SK-N-SH treated with all-trans-retinoic acid at 6 μM for 48 hours (cell line): ENCODE measurements around the gene SARDH.
"Not testable (repeated sequence)": the region's sequence is repeated elsewhere in the genome, so short reads cannot be mapped to it uniquely, and the experiment has no call there.

ENCODE experiments used
- ATAC-seq: fragments of 200-7000 bp; cut with Tn5 transposase; 3 replicates; pipeline ENCODE4 v1.9.1; 2020; ENCODE audit warnings: mild to moderate bottlenecking, moderate library complexity
- ARNTL ChIP-seq: fragments of 450-650 bp; formaldehyde crosslinking; IDR thresholded peaks from 2 replicates; pipeline ENCODE4 v1.5.0; 2020; ENCODE audit warnings: low read depth, mild to moderate bottlenecking, moderate library complexity, borderline replicate concordance
- BACH2 ChIP-seq: fragments of 250-450 bp; sonication (Bioruptor Pico); IDR thresholded peaks from 2 replicates; pipeline ENCODE4 v1.9.0; 2021; ENCODE audit warnings: mild to moderate bottlenecking, borderline replicate concordance
- CREB5 ChIP-seq: fragments of 250-450 bp; sonication (Bioruptor Pico); IDR thresholded peaks from 2 replicates; pipeline ENCODE4 v1.5.1; 2020; ENCODE audit warnings: low read depth, mild to moderate bottlenecking, moderate library complexity
- CSDC2 ChIP-seq: fragments of 250-450 bp; sonication (Bioruptor Pico); IDR thresholded peaks from 2 replicates; pipeline ENCODE4 v1.5.0; 2020; ENCODE audit warnings: mild to moderate bottlenecking, moderate library complexity
- CSRNP3 ChIP-seq: fragments of 250-450 bp; sonication (Bioruptor Pico); IDR thresholded peaks from 2 replicates; pipeline ENCODE4 v1.5.1; 2021; ENCODE audit warnings: mild to moderate bottlenecking, moderate library complexity
- ESRRG ChIP-seq: fragments of 250-450 bp; sonication (Bioruptor Pico); IDR thresholded peaks from 2 replicates; pipeline ENCODE4 v1.6.1; 2021; ENCODE audit warnings: mild to moderate bottlenecking
- GLIS3 ChIP-seq: fragments of 250-450 bp; sonication (Bioruptor Pico); IDR thresholded peaks from 2 replicates; pipeline ENCODE4 v1.5.0; 2020; ENCODE audit warnings: mild to moderate bottlenecking, moderate library complexity
- ISL1 ChIP-seq: fragments of 250-450 bp; sonication (Bioruptor Pico); IDR thresholded peaks from 2 replicates; pipeline ENCODE4 v2.1.2; 2022; ENCODE audit warnings: mild to moderate bottlenecking, moderate library complexity
- OSR1 ChIP-seq: fragments of 250-450 bp; sonication (Bioruptor Pico); IDR thresholded peaks from 2 replicates; pipeline ENCODE4 v1.8.0; 2022; ENCODE audit warnings: moderate library complexity, mild to moderate bottlenecking, inconsistent platforms
- PATZ1 ChIP-seq: fragments of 250-450 bp; sonication (Bioruptor Pico); IDR thresholded peaks from 2 replicates; pipeline ENCODE4 v1.8.0; 2020; ENCODE audit warnings: mild to moderate bottlenecking, moderate library complexity, borderline replicate concordance
- POU6F1 ChIP-seq: fragments of 250-450 bp; sonication (Bioruptor Pico); IDR thresholded peaks from 2 replicates; pipeline ENCODE4 v1.8.0; 2021; ENCODE audit warnings: low read depth, mild to moderate bottlenecking, moderate library complexity, borderline replicate concordance
- PPARA ChIP-seq: fragments of 250-450 bp; sonication (Bioruptor Pico); IDR thresholded peaks from 2 replicates; pipeline ENCODE4 v1.5.0; 2020; ENCODE audit warnings: mild to moderate bottlenecking, borderline replicate concordance
- RARB ChIP-seq: fragments of 250-450 bp; sonication (Bioruptor Pico); IDR thresholded peaks from 2 replicates; pipeline ENCODE4 v1.8.0; 2021; ENCODE audit warnings: mild to moderate bottlenecking, moderate library complexity
- SNAI2 ChIP-seq: fragments of 250-450 bp; sonication (Bioruptor Pico); IDR thresholded peaks from 2 replicates; pipeline ENCODE4 v1.5.0; 2020; ENCODE audit warnings: mild to moderate bottlenecking, moderate library complexity
- TCF4 ChIP-seq: fragments of 250-450 bp; sonication (Bioruptor Pico); IDR thresholded peaks from 2 replicates; pipeline ENCODE4 v1.8.0; 2021; ENCODE audit warnings: mild to moderate bottlenecking, moderate library complexity, borderline replicate concordance
- TOX ChIP-seq: fragments of 250-450 bp; sonication (Bioruptor Pico); IDR thresholded peaks from 2 replicates; pipeline ENCODE4 v1.8.0; 2021; ENCODE audit warnings: mild to moderate bottlenecking, moderate library complexity, borderline replicate concordance
- TSHZ2 ChIP-seq: fragments of 250-450 bp; sonication (Bioruptor Pico); IDR thresholded peaks from 2 replicates; pipeline ENCODE4 v1.5.0; 2020; ENCODE audit warnings: mild to moderate bottlenecking, moderate library complexity
- ZFP3 ChIP-seq: fragments of 250-450 bp; sonication (Bioruptor Pico); IDR thresholded peaks from 2 replicates; pipeline ENCODE4 v1.5.0; 2020; ENCODE audit warnings: mild to moderate bottlenecking, moderate library complexity
- ZFP30 ChIP-seq: fragments of 450-650 bp; formaldehyde crosslinking; IDR thresholded peaks from 2 replicates; pipeline ENCODE4 v1.5.0; 2022; ENCODE audit warnings: mild to moderate bottlenecking, moderate library complexity
- ZNF565 ChIP-seq: fragments of 450-650 bp; formaldehyde crosslinking; conservative IDR thresholded peaks from 2 replicates; pipeline ENCODE4 v1.5.0; 2020; ENCODE audit warnings: low read depth, mild to moderate bottlenecking, moderate library complexity
- ZNF70 ChIP-seq: fragments of 450-650 bp; formaldehyde crosslinking; IDR thresholded peaks from 2 replicates; pipeline ENCODE4 v1.5.0; 2020; ENCODE audit warnings: mild to moderate bottlenecking, moderate library complexity
- ZNF8 ChIP-seq: fragments of 450-650 bp; formaldehyde crosslinking; IDR thresholded peaks from 2 replicates; pipeline ENCODE4 v1.5.0; 2020; ENCODE audit warnings: mild to moderate bottlenecking, moderate library complexity

Gene SARDH

GRCh38 chr9:133627341-133627740, 110.8 kb downstream of the SARDH start:
- no peak for ATAC-seq
- TF ChIP-seq ARNTL (CRISPR knock-in tag) = no peak
- TF ChIP-seq TCF4 = peak; percentile 77; the same call in 1 of the 2 replicates
- no peak for TF ChIP-seq ISL1
- no peak for TF ChIP-seq BACH2 (CRISPR knock-in tag)

GRCh38 chr9:133626008-133626407, 112.1 kb downstream of the SARDH start:
- ATAC-seq = not testable (repeated sequence)

GRCh38 chr9:133622555-133622954, 115.6 kb downstream of the SARDH start:
- TF ChIP-seq ZNF565 (CRISPR knock-in tag) (no peak), TCF4 (no peak), GLIS3 (no peak), CSRNP3 (no peak), SNAI2 (CRISPR knock-in tag) (no peak), ZNF8 (CRISPR knock-in tag) (no peak), POU6F1 (CRISPR knock-in tag) (no peak), ARNTL (CRISPR knock-in tag) (no peak), TSHZ2 (no peak), ZFP3 (CRISPR knock-in tag) (no peak), CSDC2 (CRISPR knock-in tag) (no peak)
- ATAC-seq = no peak

GRCh38 chr9:133621725-133622267, 116.4 kb downstream of the SARDH start:
- ATAC-seq = no peak
- TF ChIP-seq TOX (CRISPR knock-in tag) (no peak), PPARA (CRISPR knock-in tag) (no peak), BACH2 (CRISPR knock-in tag) (no peak), POU6F1 (CRISPR knock-in tag) (no peak), ZFP3 (CRISPR knock-in tag) (no peak), ESRRG (CRISPR knock-in tag) (no peak), CREB5 (no peak), ZNF70 (no peak), ZFP30 (CRISPR knock-in tag) (no peak), CSRNP3 (no peak), SNAI2 (CRISPR knock-in tag) (no peak), ZNF565 (CRISPR knock-in tag) (no peak), CSDC2 (CRISPR knock-in tag) (no peak), OSR1 (CRISPR knock-in tag) (no peak), PATZ1 (CRISPR knock-in tag) (no peak), RARB (no peak), ARNTL (CRISPR knock-in tag) (no peak), GLIS3 (no peak)
